Neural cell (in vitro differentiated cells): ENCODE data around the gene DSCAML1.

ENCODE experiments used
- CTCF ChIP-seq: fragments of 450-650 bp; IDR thresholded peaks from 2 replicates; pipeline ENCODE4 v1.5.1; 2014; ENCODE audit warnings: antibody characterized with exemption, mild to moderate bottlenecking, moderate library complexity; ENCODE audit not compliant: poor library complexity, severe bottlenecking
- EP300 ChIP-seq: fragments of 450-650 bp; conservative IDR thresholded peaks from 2 replicates; pipeline ENCODE4 v1.6.1; 2014; ENCODE audit warnings: antibody characterized with exemption, mild to moderate bottlenecking, moderate library complexity; ENCODE audit not compliant: poor library complexity, severe bottlenecking
- EZH2 ChIP-seq: fragments of 200-600, 300-800 bp; shearing (Covaris generic), sonication (generic); IDR thresholded peaks from 2 replicates; pipeline ENCODE4 v1.6.1; 2014; ENCODE audit warnings: antibody characterized with exemption, low read length, borderline replicate concordance, mild to moderate bottlenecking; ENCODE audit not compliant: insufficient read depth, poor library complexity, severe bottlenecking
- MXI1 ChIP-seq: fragments of 450-650 bp; conservative IDR thresholded peaks from 2 replicates; pipeline ENCODE4 v1.6.1; 2014; ENCODE audit warnings: antibody characterized with exemption, mild to moderate bottlenecking; ENCODE audit not compliant: poor library complexity, severe bottlenecking
- POLR2AphosphoS5 ChIP-seq: IDR thresholded peaks from 2 replicates; pipeline ENCODE4 v1.6.1; 2012
- RAD21 ChIP-seq: fragments of 450-650 bp; conservative IDR thresholded peaks from 2 replicates; pipeline ENCODE4 v1.6.1; 2014; ENCODE audit warnings: antibody characterized with exemption, mild to moderate bottlenecking, moderate library complexity
- REST ChIP-seq: IDR thresholded peaks from 2 replicates; pipeline ENCODE4 v1.6.1; 2012; ENCODE audit warnings: borderline replicate concordance
- SMC3 ChIP-seq: fragments of 450-650 bp; conservative IDR thresholded peaks from 2 replicates; pipeline ENCODE4 v1.6.1; 2014; ENCODE audit warnings: antibody characterized with exemption, mild to moderate bottlenecking, moderate library complexity; ENCODE audit not compliant: poor library complexity
- TAF1 ChIP-seq: IDR thresholded peaks from 2 replicates; pipeline ENCODE4 v1.6.1; 2012; ENCODE audit warnings: low read depth

DNA sequence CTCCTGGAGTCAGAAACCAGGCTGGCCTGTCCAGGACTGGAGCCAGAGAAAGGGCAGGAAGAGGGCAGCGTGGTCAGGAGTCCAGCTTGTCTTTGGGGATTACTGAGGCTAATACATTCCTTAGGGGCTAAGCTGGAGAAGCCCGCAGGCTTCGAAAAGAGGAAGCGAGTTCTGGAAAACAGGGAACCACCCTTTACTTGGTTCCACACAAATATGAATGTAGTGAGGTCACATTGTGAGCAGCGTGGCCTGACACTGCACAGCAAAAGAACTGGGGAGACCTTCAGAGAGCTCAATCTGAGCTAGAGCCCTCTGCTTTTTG is 337.1 kb downstream of the DSCAML1 start:
- no peak for TF ChIP-seq CTCF
- no peak for TF ChIP-seq REST
- no peak for TF ChIP-seq EP300
- no peak for TF ChIP-seq EZH2
- no peak for TF ChIP-seq SMC3
- no peak for TF ChIP-seq RAD21
- TF ChIP-seq POLR2AphosphoS5: no peak
- TF ChIP-seq TAF1: no peak
- TF ChIP-seq MXI1: no peak
